SW480 (cell line): ENCODE data around the gene DYNLT2B.
"Not testable (repeated sequence)": the region's sequence is repeated elsewhere in the genome, so short reads cannot be mapped to it uniquely, and the experiment has no call there.

Source experiments
- DNase-seq: peaks from one replicate; pipeline ENCODE4 v3.0.0-alpha.2; 2016; ENCODE audit warnings: low spot score

The DYNLT2B gene

DNA sequence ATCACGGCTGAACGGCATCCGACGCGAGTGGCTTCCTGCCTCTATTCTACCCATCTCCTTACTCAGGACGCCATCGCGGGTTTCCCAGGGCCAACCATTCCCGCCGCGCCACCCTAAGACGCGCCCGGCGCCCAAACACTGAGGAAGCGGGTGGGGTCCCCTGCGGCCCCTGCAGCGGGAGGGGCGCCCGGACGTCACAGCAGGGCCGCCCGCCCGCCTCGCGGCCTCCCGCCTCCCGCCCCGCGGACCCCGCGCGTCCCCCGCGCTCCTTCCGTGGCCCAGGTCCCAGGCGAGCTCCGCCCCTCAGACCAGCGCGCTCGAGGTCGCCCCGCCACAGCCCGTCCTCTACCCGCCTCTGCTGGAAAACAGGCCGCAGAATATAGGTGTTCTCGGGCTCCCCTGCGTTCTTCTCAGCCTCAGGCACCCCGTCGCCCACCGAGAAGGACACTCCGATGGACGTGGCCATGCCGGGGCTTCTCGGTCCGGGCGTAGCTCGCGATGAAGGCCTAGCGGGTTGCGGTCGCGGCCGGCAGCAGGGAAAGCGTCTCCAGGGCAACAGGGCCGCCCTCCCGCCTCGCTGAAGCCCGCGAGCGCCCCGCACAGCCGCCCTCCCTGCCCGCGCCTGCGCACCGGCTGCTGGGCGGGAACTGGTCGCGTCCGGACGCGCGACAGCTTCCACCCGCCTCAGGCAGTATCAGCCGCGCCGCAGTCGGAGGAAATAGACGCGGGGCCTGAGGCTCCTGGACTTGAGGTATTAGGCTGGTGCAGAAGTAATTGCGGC lies at the start of gene DYNLT2B:
DYNLT2B (minus strand) TSS at position 554 of the 781 bp plus-strand sequence; CDS start at position 466, 88 bp downstream.
- DNase-seq: peak; percentile 89

DNA sequence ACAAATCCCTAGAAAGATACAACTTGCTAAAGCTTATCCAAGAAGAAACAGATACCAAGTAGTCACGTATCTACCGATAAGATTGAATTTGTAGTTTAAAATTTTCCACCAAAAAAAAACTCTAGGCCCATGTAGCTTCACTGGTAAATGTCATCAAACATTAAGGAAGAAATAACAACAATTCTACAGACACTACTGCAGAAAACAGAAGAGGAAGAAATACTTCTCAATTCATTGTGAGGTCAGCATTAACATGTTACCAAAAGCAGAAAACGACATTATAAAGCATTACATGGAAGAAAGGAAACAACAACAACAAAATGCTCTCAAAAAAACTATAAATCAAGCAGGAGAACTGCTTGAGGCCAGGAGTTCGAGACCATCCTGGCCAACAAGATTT lies 47.7 kb upstream of the DYNLT2B start:
- no peak for DNase-seq

DNA sequence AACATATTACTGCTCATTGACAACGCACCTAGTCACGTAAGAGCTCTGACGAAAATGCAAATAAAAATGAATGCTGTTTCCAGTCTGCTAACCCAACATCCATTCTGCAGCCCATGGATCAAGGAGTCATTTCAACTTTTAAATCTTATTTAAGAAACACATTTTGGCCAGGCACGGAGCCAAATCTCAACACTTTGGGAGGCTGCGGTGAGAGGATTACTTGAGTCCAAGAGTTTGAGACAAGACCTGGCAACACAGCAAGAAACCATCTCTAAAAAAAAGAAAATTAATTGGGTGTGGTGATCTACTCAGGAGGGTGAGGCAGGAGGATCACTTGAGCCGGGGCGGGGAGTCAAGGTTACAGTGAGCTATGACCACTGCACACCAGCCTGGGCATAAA lies 42.5 kb upstream of the DYNLT2B start:
- no peak for DNase-seq

DNA sequence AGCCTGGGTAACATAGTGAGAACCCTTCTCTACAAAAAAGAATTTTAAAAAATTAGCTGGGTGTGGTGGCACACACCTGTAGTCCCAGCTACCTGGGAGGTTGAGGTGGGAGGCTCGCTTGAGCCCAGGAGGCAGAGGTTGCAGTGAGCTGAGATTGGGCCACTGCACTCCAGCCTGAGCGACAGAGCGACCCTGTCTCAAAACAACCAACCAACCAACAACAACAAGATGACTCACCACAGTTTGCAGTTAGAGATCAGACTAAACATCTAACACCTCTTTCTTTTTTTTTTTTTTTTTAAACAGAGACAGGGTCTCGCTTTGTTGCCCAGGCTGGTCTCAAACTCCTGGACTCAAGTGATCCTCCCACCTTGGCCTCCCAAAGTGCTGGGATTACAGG lies 40.5 kb upstream of the DYNLT2B start:
- not testable (repeated sequence) for DNase-seq

DNA sequence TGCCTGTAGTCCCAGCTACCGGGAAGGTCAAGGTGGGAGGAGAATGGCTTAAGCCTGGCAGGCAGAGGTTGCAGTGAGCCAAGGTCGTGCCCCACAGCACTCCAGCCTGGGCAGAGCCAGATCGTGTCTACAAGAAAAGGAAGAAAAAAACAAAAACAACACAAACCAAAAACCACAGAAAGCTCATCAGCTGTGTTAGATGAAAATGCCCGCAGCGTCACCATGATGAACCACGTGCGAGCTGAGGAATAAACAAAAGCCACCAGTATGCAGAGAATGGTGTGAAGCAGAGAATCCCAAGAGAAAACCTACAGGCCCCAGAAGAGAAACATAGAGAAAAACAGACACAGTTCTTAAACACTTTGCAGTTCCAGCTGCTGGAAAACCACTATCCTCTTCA lies 39.9 kb upstream of the DYNLT2B start:
- DNase-seq: no peak

DNA sequence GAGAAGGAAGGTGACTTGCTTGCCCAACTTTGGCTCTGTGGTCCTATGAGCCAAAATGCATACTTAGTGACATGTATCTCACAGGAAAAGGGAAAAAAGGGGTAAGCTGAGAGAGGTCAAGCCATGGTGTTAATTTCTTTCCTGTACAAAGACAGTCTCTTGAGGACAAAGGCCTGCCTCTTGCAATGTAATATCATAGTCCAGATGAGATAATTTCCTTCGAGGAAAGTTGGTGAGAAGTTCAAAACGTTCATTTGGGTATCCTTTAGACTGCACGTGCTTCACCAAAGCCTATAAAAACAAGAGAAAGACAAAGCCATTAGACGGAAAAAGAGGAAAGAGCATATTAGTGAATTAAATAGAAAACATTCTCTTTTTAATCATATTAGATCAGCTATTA lies 38.5 kb upstream of the DYNLT2B start:
- DNase-seq: no peak

DNA sequence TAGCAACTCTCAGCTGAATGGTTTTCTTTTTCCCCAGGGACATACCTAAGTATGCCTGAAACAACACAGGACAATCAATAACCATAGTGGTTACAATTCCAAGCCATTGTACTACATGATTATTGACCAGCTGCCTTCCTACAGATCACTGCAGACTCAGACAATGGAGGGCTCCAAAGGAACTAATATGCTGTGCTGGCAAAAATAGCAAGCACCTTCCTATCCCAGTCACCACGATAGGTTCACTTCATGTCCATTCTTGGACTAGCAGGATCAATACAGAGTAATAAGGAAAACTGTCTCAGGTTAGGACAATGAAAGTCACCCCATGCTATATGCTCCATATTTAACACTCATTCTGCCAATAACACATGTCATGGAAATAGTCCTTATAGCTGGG lies 37.6 kb upstream of the DYNLT2B start:
- no peak for DNase-seq

DNA sequence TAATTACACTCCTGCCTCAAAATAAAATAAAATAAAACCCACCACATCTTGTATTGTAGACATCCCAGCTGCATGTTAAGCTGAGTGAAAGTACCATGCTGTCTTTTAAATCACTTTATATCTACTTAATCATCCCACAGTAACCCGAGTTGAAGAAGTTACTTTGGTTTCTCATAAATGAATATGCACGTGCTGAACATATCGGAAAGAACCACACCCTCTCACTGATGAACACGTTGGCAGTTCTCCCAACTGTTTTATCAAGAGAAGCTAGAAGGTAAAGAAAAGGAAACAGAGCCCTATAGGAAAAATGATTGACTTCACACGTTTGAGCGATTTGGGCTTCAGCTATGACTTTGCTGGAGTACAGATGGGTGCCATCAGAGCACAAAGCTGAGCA lies 36.1 kb upstream of the DYNLT2B start:
- no peak for DNase-seq

DNA sequence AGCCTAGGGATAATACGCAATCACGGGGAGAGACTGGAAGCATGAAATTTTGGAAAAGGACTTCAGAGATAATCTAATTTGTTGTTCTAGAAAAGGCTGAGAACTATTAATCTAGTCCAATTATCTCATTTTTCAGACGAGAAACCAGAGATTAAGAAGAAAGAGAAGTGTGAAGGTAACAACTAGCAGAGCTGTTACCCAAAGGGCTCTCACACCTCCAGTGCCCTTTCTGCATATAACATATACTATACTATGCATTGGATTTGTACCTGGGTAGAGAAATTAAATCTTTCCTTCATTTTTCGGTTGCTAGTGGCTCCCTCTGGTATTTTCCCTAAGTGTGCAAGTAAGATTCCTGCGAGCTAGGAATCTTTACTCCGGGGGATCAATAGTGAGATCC lies 33.5 kb upstream of the DYNLT2B start:
- no peak for DNase-seq

DNA sequence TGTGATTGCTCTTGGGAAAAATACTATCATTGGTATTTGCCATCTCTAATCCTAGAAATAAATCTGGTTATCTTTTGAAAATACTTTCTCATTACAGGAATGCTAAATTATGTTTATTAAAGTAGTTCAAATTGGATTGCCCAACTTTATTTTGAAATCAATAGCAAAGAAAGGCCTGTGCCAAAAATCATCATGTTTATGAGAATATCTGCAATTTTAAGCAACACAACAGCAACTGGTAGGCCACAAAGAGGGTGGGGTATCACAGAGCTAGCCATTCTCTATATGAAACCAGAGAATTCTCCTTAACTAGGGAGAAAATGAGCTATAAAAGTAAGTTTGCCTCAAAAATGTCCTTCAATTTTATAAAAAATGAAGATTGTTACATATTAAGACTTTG lies 32.0 kb upstream of the DYNLT2B start:
- DNase-seq: no peak

DNA sequence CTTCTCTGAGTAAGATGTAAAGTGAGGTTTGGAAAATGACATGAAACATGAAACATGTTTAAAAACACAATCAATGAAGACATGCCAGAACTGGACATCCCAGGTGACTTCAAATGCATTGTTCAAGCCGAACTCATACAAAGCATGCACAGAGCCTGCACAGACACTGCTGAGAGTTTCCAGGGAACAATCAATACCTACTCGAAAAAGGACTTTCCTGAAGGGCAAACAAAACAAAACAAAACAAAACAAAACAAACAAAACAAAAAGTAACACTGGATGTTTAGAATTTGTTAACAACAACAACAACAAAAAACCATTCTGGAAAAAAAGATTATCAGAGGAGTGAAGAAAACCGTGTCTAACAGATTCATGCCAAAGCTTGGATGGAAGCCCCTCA lies 30.7 kb upstream of the DYNLT2B start:
- no peak for DNase-seq

DNA sequence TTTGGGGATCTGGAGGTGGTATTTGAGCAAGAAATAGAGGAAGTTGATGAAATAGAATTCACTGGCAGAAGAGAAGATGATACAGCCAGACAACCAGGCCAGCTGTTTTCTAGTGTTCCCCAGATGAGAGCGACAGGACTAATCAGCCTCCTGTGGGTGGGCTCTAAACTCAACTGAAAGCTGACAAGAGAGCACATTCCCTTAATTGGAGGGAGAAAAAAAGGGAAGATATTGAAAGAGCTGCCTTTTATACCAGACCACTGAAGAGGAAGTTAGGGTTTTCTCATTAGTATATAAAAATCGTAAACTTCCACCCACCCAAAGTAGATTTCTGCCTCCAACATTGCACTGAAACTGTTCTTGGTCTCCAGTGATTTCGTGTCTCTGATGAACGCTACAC lies 26.6 kb upstream of the DYNLT2B start:
- no peak for DNase-seq

DNA sequence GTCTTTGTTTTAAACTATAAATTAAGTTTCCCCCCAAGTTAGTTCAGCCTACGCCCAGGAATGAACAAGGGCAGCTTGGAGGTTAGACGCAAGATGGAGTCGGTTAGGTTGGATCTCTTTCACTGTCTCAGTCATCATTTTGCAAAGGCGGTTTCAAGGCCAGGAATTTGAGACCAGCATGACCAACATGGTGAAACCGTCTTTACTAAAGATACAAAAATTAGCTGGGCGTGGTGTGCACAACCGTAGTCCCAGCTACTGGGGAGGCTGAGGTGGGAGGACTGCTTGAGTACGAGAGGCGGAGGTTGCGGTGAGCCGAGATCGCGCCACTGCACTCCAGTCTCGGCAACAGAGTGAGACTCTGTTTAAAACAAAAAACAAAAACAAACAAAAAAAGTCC lies 25.9 kb upstream of the DYNLT2B start:
- not testable (repeated sequence) for DNase-seq

DNA sequence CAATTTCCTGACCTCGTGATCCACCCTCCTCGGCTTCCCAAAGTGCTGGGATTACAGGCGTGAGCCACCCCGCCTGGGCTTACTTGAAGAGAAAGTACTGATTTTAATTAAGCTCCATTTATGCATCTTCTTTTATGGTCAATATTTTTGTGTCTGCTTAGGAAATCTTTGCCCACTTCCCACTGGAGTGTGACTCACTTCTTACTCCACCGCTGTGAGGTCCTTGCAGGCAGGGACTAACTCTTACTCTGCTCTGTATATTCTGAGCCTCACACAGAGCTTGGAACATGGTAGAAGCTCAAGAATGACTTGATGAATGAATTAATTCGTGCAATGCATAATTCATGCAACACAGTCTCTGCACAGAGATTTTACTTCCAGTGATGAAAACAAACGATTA lies 23.1 kb upstream of the DYNLT2B start:
- no peak for DNase-seq

DNA sequence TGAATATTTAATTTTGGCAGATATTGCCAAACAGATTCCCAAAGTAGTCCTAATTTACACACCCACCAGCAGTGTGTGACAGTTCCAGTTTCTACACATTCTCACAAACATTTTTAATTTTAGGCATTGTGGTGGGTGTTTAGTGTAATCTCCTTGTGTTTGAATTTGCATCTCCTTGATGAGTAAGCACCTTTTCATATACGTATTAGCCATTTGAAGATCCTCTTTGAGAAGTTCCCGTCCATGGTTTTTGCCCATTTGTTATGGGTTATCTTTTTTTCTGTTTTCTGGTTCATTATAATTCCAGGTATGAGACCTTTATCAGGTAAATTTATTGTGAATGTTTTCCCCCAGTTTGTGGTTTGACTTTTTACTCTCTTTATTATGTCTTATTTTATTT lies 22.4 kb upstream of the DYNLT2B start:
- DNase-seq: no peak

DNA sequence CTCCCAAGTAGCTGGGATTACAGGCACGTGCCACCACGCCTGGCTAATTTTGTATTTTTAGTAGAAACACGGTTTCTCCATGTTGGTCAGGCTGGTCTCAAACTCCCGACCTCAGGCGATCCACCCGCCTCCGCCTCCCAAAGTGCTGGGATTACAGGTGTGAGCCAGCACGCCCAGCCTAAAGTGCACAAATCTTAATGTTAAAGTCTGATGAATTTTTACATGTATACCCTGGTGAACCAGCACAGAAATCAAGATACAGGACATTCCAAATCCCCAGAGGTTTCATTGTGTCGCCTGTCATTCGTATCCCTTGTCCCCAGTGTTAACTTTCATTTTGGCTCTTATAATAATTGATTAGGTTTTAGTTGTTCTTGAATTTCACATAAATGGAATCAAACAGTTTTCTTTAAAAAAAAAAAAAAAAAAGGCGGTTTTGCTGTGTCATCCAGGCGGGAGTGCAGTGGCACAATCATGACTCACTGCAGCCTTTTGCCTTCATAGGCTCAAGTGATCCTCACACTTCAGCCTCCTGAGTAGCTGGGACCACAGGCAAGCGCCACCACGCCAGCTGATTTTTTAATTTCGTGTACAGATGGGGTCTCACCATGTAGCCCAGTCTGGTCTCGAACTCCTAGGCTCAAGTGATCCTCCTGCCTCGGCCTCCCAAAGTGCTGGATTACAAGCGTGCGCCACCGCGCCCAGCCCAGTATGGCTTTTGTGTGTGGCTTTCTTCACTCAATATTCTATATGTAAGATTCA lies 21.6 kb upstream of the DYNLT2B start:
- peak; percentile 43 for DNase-seq

DNA sequence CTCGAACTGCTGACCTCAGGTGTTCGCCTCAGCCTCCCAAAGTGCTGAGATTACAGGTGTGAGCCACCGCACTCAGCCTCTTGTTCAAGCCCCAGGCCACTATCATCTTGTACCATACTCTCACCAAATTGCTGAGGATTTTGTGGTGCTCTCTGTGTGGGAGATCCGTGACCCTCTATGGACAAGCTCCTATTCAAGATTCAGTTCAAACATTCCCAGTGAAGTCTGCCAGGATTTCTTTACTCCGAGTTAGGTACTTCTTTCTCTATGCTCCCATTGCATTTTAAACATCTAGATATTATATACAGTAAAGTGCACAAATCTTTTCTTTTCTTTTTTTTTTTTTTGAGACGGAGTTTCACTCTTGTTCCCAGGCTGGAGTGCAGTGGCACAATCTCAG lies 21.0 kb upstream of the DYNLT2B start:
- DNase-seq: no peak

DNA sequence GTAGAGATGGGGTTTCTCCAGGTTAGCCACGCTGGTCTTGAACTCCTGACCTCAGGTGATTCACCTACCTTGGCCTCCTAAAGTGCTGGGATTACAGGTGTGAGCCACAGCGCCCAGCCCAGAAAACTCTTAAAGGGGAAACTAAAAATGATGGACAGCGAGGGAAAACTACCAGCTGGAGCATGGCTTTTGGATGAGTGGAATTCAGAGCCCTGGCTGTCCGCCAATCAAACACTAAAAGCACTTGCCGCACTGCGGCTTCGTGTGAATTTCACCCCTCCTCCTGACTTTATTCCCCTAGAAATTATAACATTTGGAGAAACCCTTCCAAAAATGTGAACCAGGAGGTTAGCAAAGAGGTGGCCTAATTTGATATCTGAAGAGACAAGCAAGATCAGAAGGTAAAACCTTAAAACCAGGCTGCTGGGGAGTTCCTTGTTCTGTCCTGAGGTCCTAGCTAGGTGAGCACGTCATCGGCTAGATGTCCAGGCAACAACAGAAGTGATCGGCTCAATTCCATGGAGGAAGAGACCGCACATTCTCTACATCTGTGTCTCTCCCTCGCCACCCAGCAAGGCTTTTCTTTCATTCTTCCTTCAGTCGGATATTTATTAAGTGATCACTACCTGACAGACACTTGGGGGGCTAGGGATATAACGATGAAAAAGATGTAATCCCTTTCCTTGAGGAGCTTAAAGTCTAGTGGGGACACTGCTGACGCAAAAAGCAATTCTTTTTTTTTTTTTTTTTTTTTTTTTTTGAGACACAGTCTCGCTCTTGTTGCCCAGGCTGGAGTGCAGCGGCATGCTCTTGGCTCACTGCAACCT lies 18.5 kb upstream of the DYNLT2B start:
- no peak for DNase-seq

DNA sequence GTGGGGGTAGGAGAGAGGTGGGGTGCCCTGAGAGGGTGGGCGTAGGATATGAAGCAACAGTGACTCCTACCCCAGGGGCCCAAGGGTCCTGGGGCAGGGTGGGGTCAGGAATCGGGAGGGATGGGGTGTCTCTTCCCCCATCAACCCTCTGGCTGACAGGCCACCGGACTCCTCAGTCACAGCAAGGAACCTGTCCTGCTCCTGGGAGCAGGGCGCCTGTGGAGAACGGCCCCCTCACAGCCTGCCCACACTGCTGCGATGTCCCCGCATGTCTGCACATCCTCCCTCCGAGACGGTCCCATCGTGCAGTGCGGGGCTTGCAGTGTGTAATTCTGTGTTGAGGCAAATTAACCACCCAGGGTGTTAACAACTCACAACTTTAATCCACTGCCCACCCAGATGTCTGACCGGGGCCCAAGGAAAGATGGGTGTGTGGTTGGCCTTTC lies 17.5 kb upstream of the DYNLT2B start:
- no peak for DNase-seq

DNA sequence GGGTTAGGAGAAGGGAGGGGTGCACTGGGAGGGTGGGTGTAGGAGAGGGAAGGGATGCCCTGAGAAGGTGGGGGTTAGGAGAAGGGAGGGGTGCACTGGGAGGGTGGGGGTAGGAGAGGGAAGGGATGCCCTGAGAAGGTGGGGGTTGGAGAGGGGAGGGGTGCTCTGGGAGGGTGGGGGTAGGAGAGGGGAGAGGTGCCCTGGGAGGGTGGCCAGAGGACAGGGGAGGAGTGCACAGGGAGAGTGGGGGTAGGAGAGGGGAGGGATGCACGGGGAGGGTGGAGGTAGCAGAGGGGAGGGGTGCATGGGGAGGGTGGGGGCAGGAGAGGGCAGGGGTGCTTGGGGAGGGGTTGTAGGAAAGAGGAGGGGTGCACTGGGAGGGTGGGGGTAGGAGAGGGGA lies 16.9 kb upstream of the DYNLT2B start:
- DNase-seq: no peak

DNA sequence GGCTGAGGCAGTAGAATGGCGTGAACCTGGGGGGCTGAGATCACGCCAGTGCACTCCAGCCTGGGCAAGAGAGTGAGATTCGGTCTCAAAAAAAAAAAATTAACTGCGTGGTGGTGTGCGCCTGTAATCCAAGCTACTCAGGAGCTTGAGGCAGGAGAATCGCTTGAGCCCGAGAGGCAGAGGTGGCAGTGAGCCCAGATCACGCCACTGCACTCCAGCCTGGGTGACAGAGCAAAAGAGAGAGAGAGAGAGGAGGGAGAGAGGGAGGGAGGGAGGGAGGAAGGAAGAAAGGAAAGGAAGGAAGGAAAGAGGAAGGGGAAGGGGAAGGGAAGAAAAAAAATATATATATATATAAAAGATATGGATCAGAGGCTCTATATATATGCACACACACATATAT lies 14.1 kb upstream of the DYNLT2B start:
- DNase-seq: no peak

DNA sequence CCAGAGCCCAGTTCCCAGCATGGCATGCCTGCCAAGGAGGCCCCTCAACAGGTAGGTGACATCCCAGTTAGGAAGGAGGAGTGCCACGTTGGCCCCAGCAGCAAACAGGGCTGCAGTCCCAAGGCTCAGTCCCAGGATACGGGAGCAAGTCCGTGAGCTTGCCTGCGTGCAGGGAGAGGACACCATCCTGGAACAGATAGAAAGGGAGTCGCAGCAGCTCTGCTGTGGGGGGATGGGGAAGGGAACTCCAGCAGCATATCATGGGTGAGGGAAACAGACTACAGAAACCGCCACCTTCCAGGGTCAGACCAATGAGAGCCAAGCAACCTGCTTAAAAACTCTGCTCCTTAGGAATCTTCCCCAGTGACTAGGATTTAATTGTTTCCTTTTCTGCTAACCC lies 9.4 kb upstream of the DYNLT2B start:
- DNase-seq: no peak

DNA sequence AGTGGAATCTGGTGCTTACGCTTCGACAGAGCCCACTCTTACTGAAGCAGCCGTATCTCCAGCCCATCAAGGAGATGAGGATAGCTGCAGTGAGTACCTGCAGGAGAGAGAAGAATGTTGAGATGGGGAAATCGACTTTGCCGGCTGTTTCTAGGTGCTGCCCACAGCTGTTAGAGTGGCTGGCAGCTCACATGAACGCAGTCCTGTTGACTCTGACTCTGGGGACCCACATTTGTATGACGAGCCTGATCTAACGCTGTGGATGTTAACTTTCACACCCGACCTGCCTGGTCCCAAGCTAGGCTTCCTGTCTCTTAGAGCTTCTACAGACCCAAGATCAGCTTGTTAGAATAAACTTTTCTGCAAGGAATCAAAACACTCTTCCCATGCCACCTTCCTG lies 8.9 kb upstream of the DYNLT2B start:
- no peak for DNase-seq
